Amniotic epithelial cell (primary cell): ENCODE measurements around the gene NNAT.
A peak's percentile ranks its signal among the peaks of the same experiment; 100 is the strongest.

Experiments
- DNase-seq: peaks from one replicate; pipeline ENCODE4 v3.0.0-alpha.2; 2010; ENCODE audit warnings: low read depth

The NNAT gene

DNA sequence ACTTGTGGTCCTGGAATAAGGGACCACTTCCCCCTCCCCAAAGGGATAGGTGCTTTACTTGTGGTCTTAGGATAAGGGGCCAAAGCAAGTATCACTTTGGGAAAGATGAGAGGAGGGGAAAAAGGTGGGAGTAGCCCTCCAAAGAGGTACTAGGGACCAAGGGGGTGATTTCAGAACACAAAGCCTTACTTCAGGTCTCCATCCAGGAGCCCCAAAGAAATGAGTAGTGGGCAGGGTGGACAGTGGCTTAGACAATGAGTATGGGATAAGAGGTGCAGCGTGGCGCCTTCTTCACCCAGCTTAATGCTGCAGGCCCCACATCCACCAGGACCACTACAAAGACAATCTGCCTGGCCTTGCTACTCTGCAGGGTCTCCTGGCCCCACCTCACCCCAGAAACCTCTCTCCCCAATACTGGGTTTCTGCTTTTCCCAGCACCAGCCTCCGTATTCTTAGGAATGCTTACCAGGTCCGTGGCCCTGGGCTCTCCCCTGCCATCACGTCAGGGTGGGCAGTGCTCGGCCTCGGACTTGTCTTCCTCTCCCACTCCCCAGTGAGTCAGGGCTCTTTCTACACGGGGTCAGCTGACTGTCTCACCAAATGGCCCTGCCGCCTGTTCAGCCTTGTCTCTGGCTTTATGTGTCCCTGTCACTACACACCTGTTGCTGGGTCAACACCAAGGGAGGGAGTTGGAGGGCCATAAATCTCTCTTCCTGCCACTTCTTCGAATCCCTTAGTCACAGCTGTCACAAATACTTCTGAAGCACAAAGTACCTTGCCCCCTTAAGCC lies 3.1 kb downstream of the NNAT start:
- DNase-seq = no peak

DNA sequence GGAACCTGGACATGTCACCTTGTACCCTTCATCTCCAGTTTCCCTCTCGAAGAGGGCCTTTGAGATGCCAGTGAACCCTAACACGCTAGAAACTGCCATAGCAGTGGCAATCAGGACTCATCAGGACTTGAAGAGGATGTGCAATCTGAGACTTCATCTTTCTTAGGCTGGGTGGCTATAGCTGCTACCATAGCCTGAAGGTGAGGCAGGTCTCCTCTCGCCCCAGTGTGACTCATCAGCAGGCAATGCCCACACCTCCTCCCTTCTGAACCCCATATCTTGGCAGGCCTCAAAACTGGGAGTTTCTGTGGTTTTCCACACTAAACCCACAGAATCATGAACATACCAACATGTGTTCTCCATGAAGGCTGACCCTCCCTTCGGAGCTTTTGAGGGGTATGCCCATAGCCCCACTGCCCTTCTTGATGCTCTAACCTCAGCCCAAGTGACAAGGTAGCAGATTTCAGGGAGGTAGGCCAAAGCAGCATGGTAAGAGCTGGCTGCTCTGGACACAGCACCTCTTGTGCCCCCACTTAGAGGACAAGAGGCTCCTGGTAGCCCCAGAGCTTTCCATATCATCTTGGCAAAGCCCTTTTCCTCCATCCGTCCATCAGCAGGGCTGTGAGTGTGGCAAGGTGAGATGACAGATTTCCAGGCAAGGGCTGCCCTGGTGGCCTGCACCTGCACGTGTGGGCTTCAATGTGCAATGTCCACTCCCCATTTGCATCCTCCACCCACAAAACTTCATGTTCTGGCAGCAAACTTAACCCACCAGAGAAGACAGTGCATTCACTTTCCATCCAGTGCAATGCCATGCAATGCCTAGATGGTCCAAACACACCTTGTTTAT lies 4.0 kb downstream of the NNAT start:
- peak; percentile 75 for DNase-seq

DNA sequence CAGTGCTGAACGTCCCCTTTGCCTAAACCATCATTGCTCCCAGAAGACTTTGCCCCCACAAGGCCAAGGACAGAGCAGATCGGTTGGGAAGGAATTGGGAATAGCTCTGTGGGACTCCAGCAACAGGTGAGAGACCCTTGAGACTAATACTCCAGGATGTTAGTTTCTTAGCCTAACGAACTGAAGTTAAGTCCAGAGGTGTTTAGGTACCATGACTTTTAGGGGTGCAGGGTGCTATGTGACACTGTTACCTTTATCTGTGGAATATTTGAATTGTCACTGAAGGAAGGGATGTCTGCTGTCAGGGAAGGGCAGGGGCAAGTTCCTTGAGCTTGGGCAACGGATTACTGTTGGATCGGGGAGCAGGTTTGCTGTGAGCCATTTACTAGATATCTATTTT lies 4.8 kb downstream of the NNAT start:
- DNase-seq = no peak

DNA sequence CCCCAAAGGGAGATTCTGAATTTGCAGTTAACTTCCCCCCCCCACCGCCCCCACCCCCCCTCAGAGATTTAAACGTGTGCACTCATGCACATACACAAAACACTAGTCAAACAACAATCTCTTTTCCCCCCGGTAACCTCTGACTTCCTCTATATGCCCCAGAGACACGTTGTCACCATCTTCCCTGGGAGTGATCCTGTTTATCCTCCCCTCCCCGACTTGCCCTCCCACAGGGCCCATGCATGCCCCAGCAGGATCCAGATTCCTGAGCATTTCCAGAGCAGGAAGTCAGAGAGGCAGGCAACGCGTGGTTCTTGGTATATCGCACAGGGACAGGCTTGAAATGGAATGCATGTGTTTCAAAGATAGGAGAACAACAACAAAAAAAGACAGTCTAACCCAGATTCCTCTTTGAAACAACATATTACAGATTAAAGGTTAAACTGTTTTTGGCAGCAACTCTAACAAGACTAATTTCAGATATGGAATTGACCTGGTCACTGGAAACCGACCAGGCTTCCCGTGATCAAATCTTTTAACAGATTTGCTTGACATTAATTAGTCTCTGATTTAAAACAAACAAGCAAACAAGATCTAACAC lies 5.3 kb downstream of the NNAT start:
- DNase-seq = peak; percentile 76

DNA sequence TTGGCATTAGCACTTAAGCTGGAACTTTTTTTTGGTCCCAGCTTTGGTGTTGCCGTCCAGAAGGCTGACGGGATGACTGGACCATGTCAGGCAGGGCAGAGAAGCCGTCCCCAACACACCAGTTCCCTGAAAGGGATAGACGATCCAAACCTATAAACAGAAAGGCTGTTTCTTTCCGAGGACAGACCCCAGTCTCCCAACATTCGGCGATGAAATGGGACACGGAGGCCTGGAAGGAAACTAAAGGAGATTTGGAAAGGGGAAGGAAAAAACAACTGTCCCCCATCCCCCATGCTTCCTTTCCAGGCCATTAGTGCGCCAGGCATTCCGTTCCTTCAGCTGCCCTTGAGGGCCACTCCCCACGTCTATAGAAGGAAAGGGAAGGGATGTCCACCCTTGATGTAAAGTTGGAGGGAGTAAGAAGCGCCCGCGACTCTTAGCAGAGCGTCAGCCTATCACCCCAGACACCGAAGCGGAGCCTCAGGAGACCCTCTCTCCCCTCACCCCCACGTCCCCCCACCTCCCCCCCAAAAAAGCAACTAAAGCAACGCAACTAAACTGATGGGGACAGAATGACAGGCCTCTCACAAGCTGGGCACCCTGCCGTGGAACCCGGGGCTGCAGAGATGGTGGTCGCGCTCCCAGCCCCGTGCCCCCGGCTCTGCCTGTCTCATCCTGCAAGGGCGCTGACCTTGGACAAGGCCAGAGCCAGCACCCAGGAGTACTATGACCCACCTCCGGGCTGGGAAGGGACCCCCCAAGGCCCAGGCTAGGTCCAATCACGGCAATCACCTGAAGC lies 6.0 kb downstream of the NNAT start:
- peak; percentile 25 for DNase-seq

DNA sequence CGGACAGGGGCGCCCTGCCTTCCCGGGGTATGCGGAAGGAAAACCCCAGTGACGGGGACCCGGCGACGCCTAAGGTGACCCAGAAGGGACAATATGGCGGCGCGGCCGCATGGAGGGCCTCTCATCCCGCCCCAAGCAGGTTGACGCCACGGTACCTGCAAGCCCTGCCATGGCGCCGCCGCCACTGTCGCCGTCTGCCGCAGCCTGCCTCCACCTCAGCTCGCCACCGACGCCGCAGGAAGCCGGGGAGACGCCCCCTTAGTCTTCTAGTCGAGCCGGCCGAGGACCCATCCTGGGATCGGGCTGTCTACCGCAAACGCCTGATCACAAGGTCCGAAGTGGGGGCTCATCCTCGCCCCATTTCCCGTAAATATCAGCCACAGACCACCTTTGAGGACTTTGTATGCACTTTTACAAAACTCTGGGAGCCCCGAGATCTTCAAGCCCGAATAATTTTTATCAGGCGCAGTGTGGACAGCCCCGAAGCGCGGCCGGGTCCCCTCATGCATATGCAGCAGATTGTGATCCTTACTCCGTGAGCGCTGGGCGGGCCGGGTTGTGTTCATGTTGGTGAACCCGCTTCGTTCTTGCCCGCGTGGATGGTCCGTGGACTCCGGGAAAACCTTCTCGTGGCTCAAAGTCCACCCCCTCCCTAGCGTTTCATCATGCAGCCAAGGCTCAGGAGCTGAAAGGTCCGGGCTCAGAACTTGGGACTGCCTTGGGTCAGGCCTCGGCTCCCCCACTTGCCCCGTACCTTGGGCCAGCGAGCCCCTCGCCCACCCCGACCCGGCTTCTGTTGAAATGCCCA lies 6.8 kb downstream of the NNAT start, which contains the start of gene BLCAP:
BLCAP (minus strand) TSS at position 239 of the 808 bp plus-strand sequence. CDS start 8,702 bp downstream, outside the sequence.
- peak; percentile 80 for DNase-seq

DNA sequence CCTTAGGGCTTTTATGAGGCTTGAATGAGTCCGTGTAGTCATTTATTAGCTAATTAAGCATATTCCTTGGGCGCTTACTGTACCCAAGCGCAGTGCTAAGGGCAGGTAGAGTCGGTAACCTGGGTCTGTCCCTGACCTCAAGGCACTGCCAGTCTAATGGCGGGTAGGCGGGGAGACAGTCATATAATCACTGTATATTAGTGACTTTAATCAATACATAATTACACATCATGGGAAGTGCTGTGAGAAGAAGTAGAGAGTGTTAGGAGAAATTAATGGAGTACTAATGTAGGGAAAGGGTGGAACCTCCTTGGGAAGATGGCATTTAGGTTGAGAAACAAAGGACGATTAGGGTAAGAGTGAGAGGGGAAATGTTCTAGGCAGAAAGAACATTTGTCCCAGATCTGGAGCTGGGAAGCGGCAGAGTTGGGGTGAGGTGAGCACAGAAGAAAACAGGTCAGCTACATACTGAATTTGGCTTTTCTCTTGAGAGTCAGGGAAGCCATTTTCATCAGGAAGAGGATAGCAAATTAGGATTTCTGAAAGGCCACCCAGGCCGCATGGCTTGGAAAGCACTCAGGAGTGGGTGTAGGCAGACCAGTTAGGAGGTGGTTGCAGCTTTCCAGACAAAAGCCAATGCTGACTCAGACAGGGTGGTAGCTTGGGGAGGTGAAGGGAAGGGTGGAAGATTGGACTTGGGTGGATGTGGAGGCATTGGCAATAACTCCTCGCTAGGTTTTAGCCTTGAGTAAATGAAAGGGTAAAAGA lies 7.6 kb downstream of the NNAT start:
- DNase-seq = no peak

DNA sequence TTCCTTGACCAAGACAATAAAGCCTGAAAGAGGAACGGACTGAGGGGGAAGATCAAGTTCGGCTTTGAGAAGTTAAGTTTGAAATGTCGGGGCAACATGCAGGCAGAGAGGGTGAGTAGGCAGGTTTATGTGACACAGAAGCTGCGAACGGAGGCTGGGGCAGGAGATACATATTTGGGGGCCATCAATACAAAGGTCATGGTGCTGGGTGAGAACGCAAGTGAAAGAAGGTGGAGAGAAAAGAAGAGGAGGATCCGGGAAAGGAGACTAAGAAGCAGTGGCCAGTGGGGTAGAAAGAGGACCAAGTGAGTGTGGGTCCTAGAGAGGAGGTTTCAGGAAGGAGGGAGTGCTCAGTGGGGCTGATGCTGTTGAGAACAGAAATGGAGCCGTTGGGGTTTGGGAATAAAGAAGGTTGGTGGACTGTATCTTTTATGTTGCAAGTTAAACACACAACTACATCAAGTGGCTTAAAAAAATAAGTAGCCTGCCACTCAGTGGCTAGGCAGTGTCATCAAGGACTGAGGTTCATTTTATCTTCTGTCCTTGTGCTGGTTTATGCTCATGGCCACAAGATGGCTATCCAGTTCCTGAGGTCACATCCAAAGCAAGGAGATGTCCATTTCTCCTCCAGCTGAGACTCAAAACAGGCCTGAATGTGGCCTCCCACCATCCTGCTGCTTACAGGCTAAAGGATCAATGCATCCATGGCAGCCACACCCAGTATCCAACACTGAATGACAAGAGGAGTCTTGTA lies 8.3 kb downstream of the NNAT start:
- no peak for DNase-seq

DNA sequence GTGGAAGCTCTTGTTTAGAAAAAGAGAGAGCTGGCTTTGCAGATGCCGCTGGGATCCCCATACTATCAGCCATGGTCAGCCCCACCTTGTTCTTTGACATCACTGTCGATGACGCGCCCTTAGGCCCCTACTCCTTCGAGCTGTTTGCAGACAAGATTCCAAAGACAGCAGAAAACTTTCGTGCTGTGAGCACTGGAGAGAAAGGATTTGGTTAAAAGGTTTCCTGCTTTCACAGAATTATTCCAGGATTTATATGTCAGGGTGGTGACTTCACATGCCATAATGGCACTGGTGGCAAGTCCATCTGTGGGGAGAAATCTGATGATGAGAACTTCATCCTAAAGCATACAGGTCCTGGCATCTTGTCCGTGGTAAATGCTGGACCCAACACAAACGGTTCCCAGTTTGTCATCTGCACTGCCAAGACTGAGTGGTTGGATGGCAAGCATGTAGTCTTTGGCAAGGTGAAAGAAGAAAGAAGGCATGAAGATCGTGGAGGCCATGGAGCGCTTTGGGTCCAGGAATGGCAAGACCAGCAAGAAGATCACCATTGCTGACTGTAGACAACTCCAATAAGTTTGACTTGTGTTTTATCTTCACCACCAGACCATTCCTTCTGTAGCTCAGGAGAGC lies 9.0 kb downstream of the NNAT start:
- no peak for DNase-seq

DNA sequence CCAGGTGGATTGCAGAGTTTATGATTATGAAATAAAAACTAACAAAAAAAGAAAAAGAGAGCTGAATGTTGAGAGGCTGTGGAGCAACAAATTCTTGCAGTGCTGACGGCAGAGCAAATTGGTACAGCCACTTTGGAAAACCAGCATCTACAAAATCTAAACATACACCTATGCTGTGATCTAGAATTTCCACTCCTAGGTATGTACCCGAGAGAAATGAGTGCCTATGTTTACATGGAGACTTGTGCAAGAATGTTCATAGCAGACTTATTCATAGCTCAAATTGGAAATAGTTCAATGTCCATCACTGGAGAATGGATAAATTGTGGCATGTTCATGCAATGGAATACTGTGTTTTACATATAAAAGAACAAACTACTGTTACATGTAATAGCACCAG lies 9.6 kb downstream of the NNAT start:
- DNase-seq = no peak

DNA sequence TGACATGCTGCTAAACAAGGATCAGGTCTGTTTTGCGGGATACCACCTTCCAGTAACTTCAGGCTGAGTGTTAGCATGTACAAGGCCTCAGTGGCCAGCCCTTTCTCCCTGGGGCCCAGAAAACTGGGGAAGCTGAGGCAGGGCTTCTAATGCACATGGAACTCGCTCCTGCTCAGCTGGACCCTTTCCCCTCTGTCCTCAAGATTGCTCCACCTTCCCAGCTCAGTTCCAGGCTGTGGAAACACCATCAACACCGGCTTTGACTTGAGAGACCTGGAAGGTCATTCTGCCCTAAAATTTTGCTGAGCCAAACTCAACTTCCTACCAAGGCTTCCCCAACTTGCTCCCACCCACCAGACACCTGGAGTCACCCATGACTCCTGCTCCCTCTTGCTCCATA lies 10.8 kb downstream of the NNAT start:
- DNase-seq = no peak

DNA sequence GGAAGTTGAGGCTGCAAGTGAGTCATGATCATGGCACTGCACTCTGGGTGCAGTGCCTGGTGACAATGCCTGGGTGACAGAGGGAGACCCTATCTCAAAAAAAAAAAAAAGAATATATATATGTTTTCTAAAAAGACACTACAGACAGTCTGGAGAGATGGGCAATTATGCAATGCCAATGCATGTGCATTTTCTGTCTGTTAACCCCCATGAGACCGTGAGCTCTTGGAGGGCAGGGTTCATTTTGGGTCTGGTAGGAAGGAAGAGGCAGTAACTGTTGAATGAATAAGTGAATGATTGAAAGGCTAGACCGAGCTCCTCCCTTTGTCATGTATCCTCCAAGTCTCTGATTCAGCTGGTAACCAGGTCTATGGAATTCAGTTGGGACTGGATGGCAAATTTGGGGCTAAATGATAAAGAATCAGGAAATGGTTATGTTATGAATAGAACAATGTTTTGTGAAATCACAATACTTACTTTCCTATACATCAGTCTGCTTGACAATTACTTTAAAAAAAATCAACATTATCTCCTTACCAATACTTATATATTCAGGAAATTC lies 12.2 kb downstream of the NNAT start:
- no peak for DNase-seq

DNA sequence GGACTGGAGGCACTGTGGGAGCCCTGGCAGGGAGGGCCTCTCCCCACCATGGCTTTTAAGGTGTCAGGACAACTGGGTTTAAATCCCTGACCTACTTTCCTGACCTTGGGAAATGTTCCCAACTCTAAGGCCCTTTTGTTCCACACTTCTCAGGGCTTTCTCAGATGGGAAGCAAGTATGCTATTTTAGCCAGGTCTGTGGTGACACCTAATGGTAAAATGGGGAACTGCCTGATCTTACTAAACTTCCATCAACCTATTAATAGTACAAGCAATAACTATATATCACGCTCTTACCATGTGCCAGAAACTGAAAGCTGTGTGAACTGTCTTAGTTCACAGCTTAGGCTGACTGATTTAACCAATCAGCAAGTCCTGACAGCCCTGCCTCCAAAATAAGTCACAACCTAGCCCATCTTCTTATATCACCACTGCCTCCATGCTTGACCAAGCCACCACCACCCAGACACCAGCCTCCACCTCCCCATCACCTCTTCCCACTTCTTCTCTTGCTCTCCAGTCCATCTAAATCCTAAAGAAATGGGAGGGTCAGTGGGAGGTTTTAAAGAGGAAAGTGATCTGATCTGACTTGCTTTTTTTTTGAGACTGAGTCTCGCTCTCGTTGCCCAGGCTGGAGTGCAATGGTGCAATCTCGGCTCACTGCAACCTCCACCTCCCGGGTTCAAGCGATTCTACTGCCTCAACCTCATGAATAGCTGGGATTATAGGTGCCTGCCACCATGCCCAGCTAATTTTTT lies 13.5 kb downstream of the NNAT start:
- DNase-seq = peak; percentile 76

DNA sequence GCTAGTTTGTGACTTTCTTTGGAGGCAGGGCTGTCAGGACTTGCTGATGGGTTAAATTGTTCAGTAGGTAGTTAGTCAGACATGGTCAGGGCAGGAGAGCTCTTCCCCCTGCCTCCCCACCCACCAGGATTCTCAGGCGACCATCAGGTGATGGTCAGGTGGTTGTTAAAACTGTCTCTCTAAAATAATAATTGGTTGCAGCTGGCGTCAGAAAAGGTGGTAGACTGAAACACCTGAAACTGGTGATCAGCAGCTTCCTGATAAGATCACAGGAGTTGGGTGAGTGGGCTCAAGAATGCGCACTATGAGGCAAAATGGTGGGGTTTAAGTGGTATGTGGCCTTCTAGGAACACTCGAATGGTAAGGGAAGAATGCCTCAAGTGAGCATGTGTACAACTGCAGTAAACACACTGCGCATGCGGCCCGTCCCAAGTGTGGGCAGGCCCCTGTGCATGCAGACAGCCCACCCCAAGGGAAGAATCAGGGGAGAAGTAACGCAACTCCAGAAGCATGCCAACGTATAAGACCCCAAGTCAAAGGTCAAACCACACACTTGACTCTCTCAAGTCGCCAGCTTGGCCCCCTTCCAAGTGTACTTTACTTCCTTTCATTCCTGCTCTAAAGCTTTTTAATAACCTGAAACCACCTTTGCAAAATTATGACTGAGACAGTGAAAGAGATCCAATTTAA lies 14.5 kb downstream of the NNAT start:
- DNase-seq = no peak

DNA sequence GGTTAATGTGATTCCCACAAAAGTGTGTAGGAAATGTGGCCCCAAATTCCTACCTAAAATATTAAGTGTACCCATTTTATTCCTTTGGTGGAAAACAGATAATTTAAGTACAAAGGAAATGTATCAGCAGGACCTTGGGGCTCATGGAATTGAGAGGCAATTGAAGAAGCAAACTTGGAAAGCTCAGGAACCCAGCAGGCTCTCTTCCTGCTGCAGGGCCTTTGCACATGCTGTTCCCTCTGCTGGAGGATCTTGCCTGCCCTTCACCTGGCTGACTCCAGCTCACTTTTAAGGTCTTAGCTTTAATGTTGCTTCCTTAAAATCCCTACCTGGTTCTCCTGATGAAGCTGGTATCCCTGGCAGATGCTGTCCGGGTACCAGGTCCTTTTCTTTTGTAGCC lies 16.5 kb downstream of the NNAT start:
- DNase-seq = no peak

DNA sequence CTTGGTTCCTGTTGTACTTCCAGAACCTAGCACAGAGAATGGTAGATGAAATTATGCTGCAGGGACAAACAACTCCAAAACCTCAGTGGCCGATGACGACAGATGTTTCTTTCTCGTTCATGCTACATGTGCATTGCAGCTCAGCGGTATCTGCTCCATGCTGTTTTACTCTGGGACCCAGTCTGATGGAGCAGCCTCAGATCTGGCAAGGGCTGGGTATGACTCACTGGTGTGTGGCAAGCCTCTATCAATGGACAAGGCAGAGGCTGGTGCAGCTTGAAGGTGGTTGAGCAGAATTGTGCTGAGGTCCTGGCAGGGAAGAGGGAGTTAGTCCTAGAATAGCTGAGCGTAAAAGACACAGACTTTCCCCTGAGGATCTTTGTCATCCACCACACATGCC lies 17.0 kb downstream of the NNAT start:
- peak; percentile 87 for DNase-seq

DNA sequence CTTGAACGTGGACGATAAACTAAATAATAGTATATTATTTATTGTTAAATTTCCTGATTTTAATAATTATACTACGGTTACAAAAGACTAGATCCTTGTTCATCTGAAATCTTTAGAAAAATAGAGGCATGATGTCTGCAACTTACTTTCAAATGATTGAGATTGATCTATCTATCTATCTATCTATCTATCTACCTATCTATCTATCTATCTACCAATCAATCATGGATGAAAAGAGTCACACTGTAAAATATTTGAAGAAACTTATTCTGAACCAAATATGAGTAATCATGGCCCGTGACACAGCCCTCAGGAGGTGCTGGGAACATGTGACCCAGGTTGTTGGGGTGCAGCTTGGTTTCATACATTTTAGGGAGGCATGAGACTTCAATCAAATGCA lies 18.4 kb downstream of the NNAT start:
- DNase-seq = no peak
